HG03103 (cell line): ENCODE data around the gene TRIM68.

Experiments used
- ATAC-seq: cut with Tn5 transposase; IDR thresholded peaks from one replicate; pipeline ENCODE4 v1.9.1; 2021; ENCODE audit warnings: low read depth; ENCODE audit not compliant: unreplicated experiment

TRIM68 gene

GRCh38 chr11:4606231-4607015, 1.6 kb downstream of the TRIM68 start:
- ATAC-seq, result no peak

GRCh38 chr11:4605057-4605456, 3.0 kb downstream of the TRIM68 start:
- ATAC-seq, result no peak

GRCh38 chr11:4593739-4594138, 14.3 kb downstream of the TRIM68 start, which contains the start of gene OR52I1:
OR52I1 (plus strand) TSS chr11:4594039; CDS start chr11:4594039, 0 bp downstream.
- ATAC-seq, result no peak

- ATAC-seq, result no peak
Measured at GRCh38 chr11:4589017-4589416, 19.0 kb downstream of the TRIM68 start.

DNA sequence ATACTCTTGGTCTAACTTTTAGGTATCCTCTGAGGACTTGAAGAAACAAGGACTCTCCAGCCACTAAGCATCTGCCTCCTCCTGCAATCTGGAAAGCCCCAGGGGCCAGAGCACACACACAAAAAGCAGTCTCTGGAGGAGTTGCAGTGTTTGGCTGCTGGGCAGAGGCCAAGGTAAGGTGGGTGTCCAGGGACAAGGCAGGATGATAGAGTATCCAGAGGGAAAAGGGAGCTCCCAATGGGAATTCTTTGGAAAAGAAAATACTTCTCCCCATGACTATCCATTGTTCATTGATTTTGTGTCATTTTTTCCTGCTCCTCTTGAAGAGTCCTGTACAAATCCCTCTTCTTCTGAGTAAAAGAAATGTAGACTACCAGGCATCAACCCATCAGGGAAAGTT, 26.6 kb downstream of the TRIM68 start, which contains the start of gene OR52I2:
Gene OR52I2, plus strand, starts transcription at position 301 of the 400 bp plus-strand sequence.
- no peak for ATAC-seq

GRCh38 chr11:4580124-4580523, 27.9 kb downstream of the TRIM68 start:
- no peak for ATAC-seq

GRCh38 chr11:4578624-4579023, 29.4 kb downstream of the TRIM68 start:
- ATAC-seq, result no peak

GRCh38 chr11:4577761-4578160, 30.3 kb downstream of the TRIM68 start:
- no peak for ATAC-seq

DNA sequence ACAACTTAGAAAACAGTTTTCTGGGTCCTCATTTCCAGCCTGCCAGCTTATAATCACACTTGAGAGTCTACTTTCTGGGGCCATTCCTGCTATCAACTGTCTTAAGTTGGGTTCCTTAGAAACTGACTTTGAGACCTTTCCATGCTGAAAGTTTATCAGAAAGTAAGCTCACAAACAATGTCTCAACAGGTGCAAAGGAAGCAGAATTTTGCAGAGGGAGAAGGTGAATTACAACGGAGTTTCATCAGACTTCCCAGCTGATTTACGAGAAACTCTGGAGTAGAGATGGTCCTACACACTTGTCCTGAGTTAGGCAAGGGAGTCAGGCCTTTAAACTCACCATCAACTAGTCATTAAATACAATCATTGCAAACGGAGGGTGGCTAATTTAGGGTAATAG, 31.2 kb downstream of the TRIM68 start:
- ATAC-seq, result no peak

DNA sequence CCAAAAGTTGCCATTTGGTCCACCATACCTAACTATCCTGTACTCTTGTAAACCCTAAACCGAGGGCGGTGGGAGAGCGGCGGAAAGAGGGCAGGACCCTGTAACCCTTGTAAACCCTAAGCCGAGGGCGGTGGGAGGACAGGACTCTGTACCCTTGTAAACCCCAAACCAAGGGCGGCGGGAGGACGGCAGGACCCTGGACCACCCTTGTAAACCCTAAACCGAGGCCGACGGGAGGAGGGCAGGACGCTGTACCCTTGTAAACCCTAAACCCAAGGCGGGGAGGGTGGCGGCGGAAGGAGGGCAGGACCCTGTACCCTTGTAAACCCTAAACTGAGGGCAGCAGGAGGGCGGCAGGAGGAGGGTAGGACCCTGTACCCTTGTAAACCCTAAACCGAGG, 39.0 kb downstream of the TRIM68 start:
- ATAC-seq, result no peak

DNA sequence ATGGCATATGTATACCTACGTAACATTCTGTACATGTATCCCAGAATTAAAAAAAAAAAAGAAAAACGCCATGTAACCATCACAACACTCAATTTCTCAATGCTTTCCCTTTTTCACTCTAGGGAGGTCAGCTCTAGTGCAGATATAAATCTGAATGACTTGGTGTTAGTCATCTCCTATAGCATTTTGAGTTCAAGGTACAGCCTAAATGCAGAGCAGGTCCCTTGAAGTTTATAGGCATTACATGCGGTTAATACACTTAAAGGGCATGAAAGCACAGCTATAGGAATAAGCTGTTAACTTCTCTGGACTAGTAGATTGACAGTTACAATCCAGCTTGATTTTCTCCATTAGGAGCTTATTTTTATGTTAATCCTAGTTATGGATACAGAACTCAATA, 42.7 kb downstream of the TRIM68 start:
- ATAC-seq, result no peak

GRCh38 chr11:4560467-4560866, 47.6 kb downstream of the TRIM68 start:
- ATAC-seq, result no peak

DNA sequence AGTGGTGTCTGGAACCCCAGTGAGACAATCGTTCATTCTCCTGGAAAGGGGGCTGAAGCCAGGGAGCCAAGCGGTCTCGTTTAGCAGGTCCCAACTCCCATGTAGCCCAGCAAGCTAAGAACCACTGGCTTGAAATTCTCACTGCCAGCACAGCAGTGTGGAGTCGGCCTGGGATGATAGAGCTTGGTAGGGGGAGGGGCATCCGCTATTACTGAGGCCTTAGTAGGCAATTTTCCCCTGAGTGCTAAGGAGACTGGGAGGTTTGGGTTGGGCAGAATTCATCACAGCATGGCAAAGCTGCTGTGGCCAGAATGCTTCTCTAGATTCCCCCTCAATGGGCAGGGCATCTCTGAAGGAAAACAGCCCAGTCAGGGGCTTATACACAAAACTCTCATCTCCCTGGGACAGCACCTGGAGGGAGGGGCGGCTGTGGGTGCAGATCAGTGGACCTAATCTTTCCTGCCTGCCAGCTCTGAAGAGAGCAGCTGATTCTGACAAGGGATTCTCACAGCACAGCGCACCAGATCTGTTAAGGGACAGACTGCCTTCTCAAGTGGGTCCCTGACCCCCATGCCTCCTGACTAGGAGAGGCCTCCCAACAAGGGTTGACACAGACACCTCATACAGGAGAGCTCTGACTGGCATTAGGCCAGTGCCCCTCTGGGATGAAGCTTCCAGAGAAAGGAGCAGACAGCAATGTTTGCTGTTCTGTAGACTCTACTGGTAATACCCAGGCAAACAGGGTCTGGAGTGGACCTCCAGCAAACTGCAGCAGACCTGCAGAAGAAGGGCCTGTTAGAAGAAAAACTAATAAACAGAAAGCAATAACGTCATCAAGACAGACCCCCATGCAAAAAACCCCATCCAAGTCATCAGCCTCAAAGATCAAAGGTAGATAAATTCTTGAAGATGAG, 48.2 kb downstream of the TRIM68 start:
- ATAC-seq, result no peak

DNA sequence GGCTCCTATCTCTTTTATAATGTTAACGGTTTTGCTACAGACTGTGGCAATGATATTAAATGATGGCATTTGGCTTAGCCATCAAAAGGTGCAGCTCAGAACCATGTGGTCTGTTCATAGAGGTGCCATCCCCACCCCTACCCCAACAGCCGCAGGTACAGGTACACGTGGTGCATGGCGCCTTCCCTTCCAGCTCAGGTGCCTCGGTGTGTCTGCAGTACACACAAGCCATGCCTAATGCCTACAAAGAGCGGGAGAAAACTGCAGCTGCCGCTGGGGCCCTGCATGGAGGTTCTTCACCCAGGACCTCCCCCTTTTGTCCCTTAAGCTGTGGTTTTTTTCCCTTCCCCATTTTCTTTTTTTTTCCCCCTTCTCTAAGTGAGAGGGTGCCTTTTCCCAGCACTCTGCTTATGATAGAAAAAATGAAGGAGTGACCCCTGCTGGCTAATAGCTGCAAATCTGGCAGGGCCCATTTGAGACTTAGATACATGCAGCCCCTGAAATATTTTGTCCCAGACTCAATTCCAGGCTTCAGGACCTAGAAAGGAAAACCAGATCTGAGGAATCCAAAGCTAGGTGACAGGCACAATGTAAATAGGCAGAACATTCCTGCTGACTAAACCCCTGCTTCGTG, 56.6 kb downstream of the TRIM68 start:
- no peak for ATAC-seq
